Body of pancreas (tissue), 4 donors: ENCODE measurements around the gene HEXIM1.

Experiments used
- POLR2A ChIP-seq, 3 donors: fragments of 450-650 bp; IDR thresholded peaks; one replicate each; pipeline ENCODE4 v1.6.1; 2016; ENCODE audit warnings: antibody characterized with exemption in 3 of 3, mild to moderate bottlenecking in 2 of 3
- TF ChIP-seq, protein P1 (sequence below), 7 experiments: fragments of 450-650 bp in 4 of 7; fragments of 200-600 bp in 3 of 7; sonication (generic) in 3 of 7; IDR thresholded peaks; one replicate each; pipeline ENCODE4 v1.5.1; 2016 to 2019; ENCODE audit warnings: antibody characterized with exemption in 7 of 7

DNA sequence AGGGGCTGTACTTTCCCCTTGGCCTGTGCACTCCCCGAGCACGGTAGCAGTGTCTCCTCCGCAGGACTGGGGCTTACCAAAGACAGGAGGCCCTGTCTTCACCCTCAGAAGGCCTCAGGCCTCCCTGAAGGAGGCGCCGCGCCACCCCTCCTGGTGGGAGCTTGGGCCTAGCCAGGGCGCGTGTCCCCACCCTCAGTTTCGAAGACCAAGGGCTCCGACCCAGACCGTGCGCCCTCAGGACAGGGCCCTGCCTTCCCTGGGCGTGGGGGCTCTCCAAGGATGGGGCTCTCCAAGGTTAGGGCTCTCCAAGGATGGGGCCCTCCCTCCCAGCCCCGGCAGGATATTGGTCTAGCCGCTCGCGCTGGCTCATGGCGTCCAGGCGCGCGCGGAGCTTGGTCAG, 27.7 kb upstream of the HEXIM1 start:
- TF ChIP-seq, protein P1, sequence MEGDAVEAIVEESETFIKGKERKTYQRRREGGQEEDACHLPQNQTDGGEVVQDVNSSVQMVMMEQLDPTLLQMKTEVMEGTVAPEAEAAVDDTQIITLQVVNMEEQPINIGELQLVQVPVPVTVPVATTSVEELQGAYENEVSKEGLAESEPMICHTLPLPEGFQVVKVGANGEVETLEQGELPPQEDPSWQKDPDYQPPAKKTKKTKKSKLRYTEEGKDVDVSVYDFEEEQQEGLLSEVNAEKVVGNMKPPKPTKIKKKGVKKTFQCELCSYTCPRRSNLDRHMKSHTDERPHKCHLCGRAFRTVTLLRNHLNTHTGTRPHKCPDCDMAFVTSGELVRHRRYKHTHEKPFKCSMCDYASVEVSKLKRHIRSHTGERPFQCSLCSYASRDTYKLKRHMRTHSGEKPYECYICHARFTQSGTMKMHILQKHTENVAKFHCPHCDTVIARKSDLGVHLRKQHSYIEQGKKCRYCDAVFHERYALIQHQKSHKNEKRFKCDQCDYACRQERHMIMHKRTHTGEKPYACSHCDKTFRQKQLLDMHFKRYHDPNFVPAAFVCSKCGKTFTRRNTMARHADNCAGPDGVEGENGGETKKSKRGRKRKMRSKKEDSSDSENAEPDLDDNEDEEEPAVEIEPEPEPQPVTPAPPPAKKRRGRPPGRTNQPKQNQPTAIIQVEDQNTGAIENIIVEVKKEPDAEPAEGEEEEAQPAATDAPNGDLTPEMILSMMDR (IDR thresholded peaks at IDR 0.05), result no peak
- no peak for TF ChIP-seq POLR2A (IDR thresholded peaks at IDR 0.05)
